ENCODE data around the gene PTPN14.

GRCh38 chr1:214420833-214421232, 130.6 kb downstream of the PTPN14 start:
- TF ChIP-seq ARNTL (CRISPR knock-in tag; IDR thresholded peaks at IDR 0.05; ENCODE audit: borderline replicate concordance, low read depth) (no peak), TSHZ2 (CRISPR knock-in tag; IDR thresholded peaks at IDR 0.05) (no peak), ZNF8 (CRISPR knock-in tag; IDR thresholded peaks at IDR 0.05) (no peak), POU6F1 (CRISPR knock-in tag; IDR thresholded peaks at IDR 0.05; ENCODE audit: borderline replicate concordance, low read depth) (no peak), PATZ1 (CRISPR knock-in tag; IDR thresholded peaks at IDR 0.05; ENCODE audit: borderline replicate concordance) (no peak), CREB5 (CRISPR knock-in tag; IDR thresholded peaks at IDR 0.05; ENCODE audit: low read depth) (no peak), ZFP3 (CRISPR knock-in tag; IDR thresholded peaks at IDR 0.05) (no peak), ZNF70 (CRISPR knock-in tag; IDR thresholded peaks at IDR 0.05) (no peak), RARB (CRISPR knock-in tag; IDR thresholded peaks at IDR 0.05) (no peak), BACH2 (CRISPR knock-in tag; IDR thresholded peaks at IDR 0.05; ENCODE audit: borderline replicate concordance) (no peak)

Measured in SK-N-SH treated with all-trans-retinoic acid at 6 μM for 48 hours (cell line).